NCI-H774 (cell line): Measurements from ENCODE around the gene PPP6R1.

Experiments
- DNase-seq: peaks from one replicate; lab custom pipeline; 2025; lab: John Stamatoyannopoulos, UW

The PPP6R1 gene

GRCh38 chr19:55244004-55244680 lies 14.7 kb downstream of the PPP6R1 start:
- DNase-seq = no peak

DNA sequence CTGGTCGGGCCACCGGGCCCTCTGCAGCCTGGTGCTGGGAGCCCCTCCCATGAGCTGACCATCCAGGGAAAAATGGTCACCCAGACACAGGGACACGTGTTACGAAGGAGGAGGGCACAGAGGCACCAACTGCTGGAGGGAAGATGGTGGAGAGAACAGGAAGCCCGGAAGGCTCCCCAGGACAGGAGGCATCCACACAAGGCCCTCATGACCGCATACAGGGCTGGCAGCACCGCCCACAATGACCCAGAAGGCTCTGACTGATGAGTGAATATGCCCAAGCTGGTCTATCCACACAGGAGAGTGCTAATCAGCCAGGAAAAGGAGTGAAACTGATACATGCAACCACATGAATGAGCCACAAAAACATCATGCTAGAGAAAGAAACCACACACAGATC lies 16.3 kb downstream of the PPP6R1 start:
- no peak for DNase-seq

- DNase-seq = no peak
These were observed 16.8 kb downstream of the PPP6R1 start for GRCh38 chr19:55241935-55242464.

- DNase-seq = no peak
These were observed 17.5 kb downstream of the PPP6R1 start for GRCh38 chr19:55241143-55241934.

GRCh38 chr19:55240713-55241020 lies 18.1 kb downstream of the PPP6R1 start:
- DNase-seq = no peak

DNA sequence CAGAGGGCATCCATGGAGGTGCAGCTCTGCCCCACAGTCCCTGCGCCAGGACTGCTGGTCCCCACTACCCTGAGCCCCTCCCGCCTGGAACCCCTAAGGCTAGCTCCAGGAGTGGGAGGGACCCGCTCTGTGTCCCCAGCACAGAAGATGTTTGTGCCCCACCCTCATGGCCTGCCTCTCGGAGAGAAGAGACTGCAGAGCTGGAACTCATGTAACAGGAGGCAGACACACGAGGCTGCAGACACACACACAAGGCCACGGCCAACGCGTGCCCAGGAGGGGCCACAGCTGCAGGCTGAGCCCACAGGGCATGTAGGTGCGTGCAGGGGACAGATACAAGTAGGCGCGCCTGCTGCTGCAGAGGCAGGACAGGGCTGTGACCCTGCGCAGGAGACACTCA lies 19.8 kb downstream of the PPP6R1 start:
- DNase-seq = no peak

GRCh38 chr19:55238030-55238429 lies 20.8 kb downstream of the PPP6R1 start:
- no peak for DNase-seq

DNA sequence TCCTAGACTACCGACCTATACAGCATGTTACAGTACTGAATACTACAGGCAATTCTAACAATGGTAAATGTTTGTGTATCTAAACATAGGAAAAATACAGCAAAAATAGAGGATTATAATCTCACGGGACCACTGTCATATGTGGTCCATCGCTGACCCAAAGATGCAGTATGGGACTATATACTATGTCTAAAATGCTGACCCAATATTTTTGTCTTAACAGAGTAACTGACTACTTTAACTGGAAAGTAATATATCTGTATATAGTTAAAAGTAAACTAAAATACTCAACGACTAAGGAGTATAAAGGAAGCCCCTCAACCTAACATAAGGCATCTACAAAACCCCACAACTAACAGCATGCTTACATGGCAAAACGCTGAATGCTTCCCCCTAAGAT lies 25.8 kb downstream of the PPP6R1 start:
- no peak for DNase-seq

- no peak for DNase-seq
These were observed 26.6 kb downstream of the PPP6R1 start for GRCh38 chr19:55232286-55232602.

GRCh38 chr19:55231391-55232285 lies 27.2 kb downstream of the PPP6R1 start:
- no peak for DNase-seq

DNA sequence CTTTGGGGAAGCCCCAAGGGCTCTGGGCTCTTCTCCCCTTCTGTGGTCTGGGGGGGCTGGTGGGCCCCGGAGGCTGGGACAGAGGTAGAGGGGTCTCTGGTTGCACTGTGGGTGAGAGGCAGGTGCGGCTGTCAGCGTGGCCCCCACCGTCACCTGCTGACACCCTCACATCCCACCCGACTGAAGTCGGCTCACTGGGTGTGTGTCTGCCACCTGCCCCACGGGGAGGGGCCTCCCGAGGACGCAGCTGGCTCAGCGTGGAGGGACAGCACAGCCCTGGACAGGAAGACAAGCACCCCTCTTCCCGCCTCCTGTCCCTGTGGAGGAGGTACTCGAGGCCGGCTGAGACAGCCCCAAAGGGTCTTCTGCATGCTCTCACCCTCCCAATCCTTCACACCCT lies 28.0 kb downstream of the PPP6R1 start:
- no peak for DNase-seq

DNA sequence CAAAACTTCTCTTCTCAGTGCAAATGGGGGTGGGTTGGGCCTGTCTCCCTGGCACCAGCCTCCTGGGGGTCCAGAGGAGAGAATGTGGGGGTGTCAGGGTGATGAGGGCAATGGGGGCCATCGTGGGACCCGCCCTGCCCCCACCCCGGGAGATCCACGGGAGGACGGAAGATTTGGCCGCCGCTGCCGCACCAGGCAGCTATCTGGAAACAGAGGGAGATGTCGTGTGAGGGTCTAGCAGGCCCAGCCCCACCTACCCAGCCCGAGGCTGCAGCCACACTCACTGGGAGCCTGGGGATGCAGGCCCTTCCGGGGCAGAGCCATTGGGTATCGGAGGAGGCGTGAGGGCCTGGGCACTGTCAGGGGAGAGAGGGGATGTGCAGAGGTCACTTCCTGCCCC lies 28.5 kb downstream of the PPP6R1 start:
- DNase-seq = no peak

- no peak for DNase-seq
These were observed 29.0 kb downstream of the PPP6R1 start for GRCh38 chr19:55229789-55230182.

DNA sequence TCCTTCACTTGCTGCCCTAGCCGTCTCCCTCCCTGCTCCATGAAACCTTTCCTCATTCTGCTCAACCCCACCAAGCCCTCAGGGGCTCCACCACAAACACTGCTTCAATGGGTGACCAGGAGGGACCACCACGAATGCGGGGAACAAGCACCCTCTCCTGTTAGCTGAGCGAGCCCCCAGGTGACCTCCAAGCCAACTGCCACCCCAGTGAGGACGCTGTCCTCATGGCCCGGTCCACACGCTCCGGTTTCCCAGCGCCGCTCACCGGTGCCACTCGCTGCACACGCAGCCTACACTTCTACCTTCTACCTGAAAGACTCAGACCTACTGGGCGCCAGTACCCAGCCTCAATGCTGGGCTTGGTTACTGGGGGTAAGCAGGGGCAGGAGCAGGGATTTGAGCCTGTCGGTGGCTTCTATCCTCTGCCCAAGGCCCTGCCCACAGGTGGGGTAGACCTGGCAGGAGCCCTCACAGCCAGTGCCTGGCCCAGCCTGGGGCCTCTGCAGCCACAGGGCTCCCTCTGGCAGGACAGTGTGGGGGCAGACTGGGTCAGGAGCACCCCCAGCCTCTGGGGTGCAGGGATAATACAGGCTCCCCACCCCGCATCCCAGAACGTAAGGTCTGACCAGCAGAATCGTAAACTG lies 29.6 kb downstream of the PPP6R1 start:
- no peak for DNase-seq

- no peak for DNase-seq
These were observed 30.3 kb downstream of the PPP6R1 start, which contains the start of gene TMEM86B for GRCh38 chr19:55228403-55229031. Gene TMEM86B (minus strand): TSS chr19:55228763. CDS start chr19:55228741, 22 bp downstream.

DNA sequence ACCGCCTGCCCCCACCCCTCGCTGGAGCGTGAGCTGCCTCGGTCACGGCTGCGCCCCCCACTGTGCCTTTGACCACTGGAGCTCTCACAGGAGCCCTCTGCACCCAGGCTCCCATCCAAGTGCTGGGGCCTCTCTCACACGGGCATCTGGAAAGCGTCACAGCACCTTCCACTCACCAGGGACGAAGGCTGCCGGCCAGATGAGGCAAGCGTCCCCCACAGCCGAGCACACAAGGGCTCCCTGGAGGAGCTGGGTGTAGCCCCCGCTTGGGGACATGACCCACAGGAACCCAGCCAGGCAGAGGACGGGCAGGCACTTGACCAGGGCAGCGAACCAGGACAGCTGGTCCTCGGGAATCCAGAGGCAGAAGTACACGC lies 30.8 kb downstream of the PPP6R1 start:
- no peak for DNase-seq

DNA sequence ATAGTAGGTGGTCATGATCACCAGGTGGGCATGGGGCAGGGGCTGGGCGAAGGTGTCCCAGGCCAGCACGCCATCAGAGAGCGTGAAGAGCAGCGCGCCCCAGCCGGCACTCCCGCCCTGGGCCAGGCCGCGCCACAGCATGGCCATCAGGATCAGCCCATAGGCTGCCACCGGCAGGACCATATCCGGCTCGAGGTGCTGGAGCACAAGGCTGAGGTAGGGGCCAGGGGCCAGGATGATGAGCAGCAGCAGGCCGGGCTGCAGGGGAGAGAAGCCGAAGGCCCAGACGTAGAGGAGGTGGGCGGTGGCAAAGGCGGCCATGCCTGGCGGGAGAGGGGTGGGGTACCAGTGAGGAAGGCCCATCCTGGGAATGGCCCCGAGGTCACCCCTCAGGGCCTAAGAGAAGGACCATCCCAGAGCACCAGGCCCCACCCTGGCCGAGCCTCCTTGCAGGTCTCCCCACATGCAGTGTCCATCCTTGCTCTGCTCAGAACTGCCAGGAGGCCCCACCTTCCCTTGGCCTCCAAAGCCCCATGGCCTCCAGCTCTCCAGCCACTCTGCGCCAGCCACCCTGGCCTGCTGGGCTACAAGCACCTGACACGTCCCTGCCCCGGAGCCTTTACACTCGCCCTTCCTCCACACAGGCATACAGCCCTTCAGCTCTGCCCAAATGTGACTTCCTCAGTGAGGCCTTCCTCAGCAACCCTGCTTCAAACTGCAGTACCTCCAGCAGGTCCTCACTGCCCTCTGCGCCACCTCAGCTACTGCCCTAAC lies 31.4 kb downstream of the PPP6R1 start:
- DNase-seq = no peak

DNA sequence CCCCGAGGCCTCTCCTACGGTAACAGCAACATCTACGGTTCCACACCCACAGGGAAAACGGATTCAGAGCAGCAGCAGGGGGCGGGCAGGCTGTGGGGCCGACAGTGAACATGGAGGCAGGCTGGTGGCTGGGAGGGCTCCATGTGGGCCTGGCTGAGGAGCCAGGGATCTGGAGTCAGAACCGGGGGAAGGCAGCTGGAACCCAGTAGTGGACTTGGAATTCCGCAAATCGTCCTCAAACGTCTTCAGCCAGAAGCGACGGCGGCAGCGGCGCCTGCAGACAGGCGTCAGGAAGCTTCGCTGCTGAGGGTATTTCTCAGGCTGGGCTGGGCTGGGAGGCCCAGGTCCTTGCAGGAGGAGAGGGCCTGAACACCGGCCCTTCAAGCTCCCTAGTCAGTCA lies 32.0 kb downstream of the PPP6R1 start:
- no peak for DNase-seq

DNA sequence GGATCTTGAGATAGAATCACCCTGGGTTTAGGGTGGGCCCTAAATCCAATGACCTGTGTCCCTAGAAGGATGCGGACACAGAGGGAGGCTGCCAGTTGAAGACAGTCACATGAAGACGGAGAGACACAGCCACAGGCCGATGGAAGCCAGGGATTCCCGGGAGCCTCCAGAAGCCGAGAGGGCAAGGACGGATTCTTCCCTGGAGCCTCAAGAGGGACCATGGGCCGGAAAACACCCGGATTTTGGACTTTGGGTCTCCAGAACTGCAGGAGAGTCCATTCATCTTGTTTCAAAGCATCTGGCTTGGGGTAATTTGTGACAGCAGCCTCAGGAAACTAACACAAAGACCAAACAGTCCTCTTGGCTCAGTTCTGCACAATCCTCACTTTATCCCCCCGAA lies 32.5 kb downstream of the PPP6R1 start:
- DNase-seq = no peak

DNA sequence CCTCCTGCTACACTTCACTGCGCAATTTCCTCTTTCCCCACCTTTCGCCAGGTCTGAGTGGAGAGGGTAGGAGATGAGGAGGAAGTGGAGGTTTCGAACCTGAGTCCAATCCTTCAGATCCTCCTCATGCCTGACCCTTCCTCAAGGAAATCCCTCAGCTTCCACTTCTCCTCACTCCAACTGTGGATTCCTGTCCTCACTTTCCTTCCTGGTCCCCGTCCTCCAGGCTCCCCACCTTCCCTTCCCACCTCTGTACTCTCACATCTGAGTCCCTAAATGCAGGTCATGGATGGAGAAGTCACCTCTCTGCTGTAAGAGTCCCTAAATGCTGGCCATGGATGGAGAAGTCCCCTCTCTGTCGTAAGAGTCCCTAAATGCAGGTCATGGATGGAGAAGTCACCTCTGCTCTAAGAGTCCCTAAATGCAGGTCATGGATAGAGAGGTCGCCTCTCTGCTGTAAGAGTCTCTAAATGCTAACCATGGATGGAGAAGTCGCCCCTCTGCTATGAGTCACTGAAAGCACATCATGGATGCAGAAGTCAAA lies 33.3 kb downstream of the PPP6R1 start:
- DNase-seq = no peak
